Thyroid gland (tissue), 4 donors: ENCODE data around the gene AGPAT4. TPM values are rescaled to one million over a fixed set of nuclear protein-coding genes. Genes with fewer than 3 reads are reported as not detected.

ENCODE experiments used
- DNase-seq, 2 donors: peaks; one replicate each; pipeline ENCODE4 v3.0.0-alpha.2; 2019
- H3K27ac ChIP-seq, 3 donors: fragments of 200-600 bp; sonication (generic); 1 replicate in 2 of 3; 2 replicates in 1 of 3; pipeline ENCODE4 v1.5.1; 2016 to 2019; ENCODE audit warnings: mild to moderate bottlenecking in 1 of 3, moderate library complexity in 1 of 3
- H3K27me3 ChIP-seq: fragments of 200-600 bp; sonication (generic); one replicate; pipeline ENCODE4 v1.5.1; 2019
- H3K36me3 ChIP-seq, 2 donors: fragments of 200-600 bp; sonication (generic); one replicate each; pipeline ENCODE4 v1.5.1; 2016 to 2019
- H3K4me1 ChIP-seq, 2 donors: fragments of 200-600 bp; sonication (generic); one replicate each; pipeline ENCODE4 v1.5.1; 2017 to 2019
- H3K4me3 ChIP-seq, 3 donors: fragments of 200-600 bp; sonication (generic); replicated peaks in 1 of 3; 1 replicate in 2 of 3; 2 replicates in 1 of 3; pipeline ENCODE4 v1.5.1; 2016; ENCODE audit warnings: mild to moderate bottlenecking in 1 of 3
- H3K9me3 ChIP-seq: fragments of 200-600 bp; sonication (generic); one replicate; pipeline ENCODE4 v1.5.1; 2017
- CTCF ChIP-seq, 6 experiments: fragments of 200-600 bp in 3 of 6; fragments of 450-650 bp in 3 of 6; sonication (generic) in 3 of 6; IDR thresholded peaks; one replicate each; pipeline ENCODE4 v1.5.1; 2016 to 2019; ENCODE audit warnings: antibody characterized with exemption in 6 of 6, mild to moderate bottlenecking in 2 of 6, inconsistent platforms in 1 of 6, moderate library complexity in 1 of 6
- POLR2A ChIP-seq, 2 donors: fragments of 450-650 bp; IDR thresholded peaks; one replicate each; pipeline ENCODE4 v1.6.1; 2017; ENCODE audit warnings: antibody characterized with exemption in 2 of 2, mild to moderate bottlenecking in 2 of 2, moderate library complexity in 1 of 2
- WGBS, 2 donors: methylation state at CpG; one replicate each; pipeline ENCODE4 v1.1.5; 2017; 5-methylcytosine and 5-hydroxymethylcytosine counted together
- intact Hi-C: fragments of 100-400 bp; cut with DNase I; formaldehyde crosslinking; loops from one replicate; pipeline ENCODE4 v1.15.1; 2023
- total RNA-seq, 4 donors: library from RNA; depleted of rRNA; stranded (reverse); fragments of >200 nt; gene quantifications; one replicate each; pipeline ENCODE4 v1.2.3, GENCODE V29; 2016

AGPAT4 gene
- total RNA-seq, 4 donors from 2014 or later: 6.1 to 12.8 (median 6.9) TPM

DNA sequence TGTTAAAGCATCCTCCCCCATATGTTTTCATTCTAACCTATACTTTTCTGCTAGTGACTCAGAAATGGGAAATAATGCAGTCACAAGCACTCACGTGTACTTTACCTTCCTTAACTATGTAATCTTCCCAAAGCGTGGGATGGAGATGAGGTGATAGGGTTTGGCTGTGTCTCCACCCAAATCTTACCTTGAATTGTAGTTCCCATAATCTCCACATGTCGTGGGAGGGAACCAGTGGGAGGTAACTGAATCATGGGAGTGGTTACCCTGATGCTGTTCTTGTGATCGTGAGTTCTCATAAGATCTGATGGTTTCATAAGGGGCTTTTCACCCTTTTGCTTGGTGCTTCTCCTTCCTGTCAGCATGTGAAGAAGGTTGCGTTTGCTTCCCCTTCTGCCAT, 35.4 kb downstream of the AGPAT4 start:
- 90 to 93% methylated on average over 5 of the region's 5 CpGs for WGBS, 2 donors
- Histone ChIP-seq H3K4me1 (peaks cover 0 to 3% of the 10 kb centered on the region in 2 donors), H3K9me3 (no peaks in the 10 kb centered on the region), H3K36me3 (no peaks in the 10 kb centered on the region), H3K27ac (no peak overlapping the region), H3K4me3 (no peak overlapping the region), H3K27me3 (no peaks in the 10 kb centered on the region)
- intact Hi-C loops: no loop called here
- TF ChIP-seq CTCF (IDR thresholded peaks at IDR 0.05) (no peak), POLR2A (IDR thresholded peaks at IDR 0.05) (no peak)
- no peak for DNase-seq

DNA sequence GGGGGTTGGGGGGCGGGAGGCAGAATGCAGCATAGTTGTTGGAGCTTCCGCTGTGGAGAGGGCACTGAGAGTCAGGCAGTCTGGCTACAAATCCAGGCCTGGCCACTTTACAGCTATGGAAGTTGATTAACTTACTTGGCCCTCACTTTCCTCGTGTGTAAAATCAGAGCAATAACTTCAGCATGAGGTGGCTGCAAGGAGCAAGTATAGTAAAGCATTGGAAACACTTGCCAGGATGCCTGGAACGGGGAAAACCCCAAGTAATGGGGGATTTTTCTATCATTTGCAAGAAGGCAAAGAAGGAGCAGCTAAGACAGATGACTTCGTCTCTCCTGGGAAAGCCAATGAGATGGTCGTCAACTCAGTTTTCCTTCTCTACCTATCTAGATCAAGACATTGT, 35.8 kb downstream of the AGPAT4 start:
- no peak overlapping the region for H3K27ac ChIP-seq
- no peak overlapping the region for H3K4me3 ChIP-seq
- intact Hi-C loops: no loop called here
- WGBS, 2 donors: 79 to 88% methylated on average over 6 of the region's 6 CpGs
- H3K9me3 ChIP-seq: no peaks in the 10 kb centered on the region
- H3K4me1 ChIP-seq: no peaks in the 10 kb centered on the region
- H3K36me3 ChIP-seq: no peaks in the 10 kb centered on the region
- TF ChIP-seq CTCF (IDR thresholded peaks at IDR 0.05) (no peak), POLR2A (IDR thresholded peaks at IDR 0.05) (no peak)
- no peak for DNase-seq
- H3K27me3 ChIP-seq: no peaks in the 10 kb centered on the region

DNA sequence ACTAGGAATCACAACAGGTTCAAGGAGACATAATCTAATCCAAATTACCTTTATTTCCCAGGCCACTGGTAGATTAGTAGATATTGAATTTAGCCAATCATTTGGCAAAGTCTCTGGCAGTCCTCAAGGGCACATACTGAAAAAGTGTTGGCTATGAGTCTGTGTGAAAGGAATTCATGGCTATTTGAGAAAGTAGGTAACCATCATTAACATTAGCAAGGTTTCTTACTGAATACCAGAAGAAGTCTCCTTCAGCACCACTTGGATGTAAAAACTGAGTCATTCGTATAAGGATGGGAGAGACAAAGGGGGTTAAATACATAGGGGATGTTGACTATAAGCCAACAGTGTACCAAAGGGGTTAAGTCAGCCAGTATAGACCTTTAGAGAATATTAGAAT, 36.7 kb downstream of the AGPAT4 start:
- intact Hi-C loops: no loop called here
- no peaks in the 10 kb centered on the region for H3K4me1 ChIP-seq
- H3K27me3 ChIP-seq: no peaks in the 10 kb centered on the region
- no peak for TF ChIP-seq POLR2A (IDR thresholded peaks at IDR 0.05)
- no peak for TF ChIP-seq CTCF (IDR thresholded peaks at IDR 0.05)
- no peak for DNase-seq
- H3K4me3 ChIP-seq: no peak overlapping the region
- no peak overlapping the region for H3K27ac ChIP-seq
- no peaks in the 10 kb centered on the region for H3K9me3 ChIP-seq
- 95 to 100% methylated on average over 1 of the region's 1 CpG for WGBS, 2 donors
- H3K36me3 ChIP-seq: no peaks in the 10 kb centered on the region

GRCh38 chr6:161235776-161236633, 37.9 kb downstream of the AGPAT4 start:
- Histone ChIP-seq H3K4me1 (no peaks in the 10 kb centered on the region), H3K27me3 (no peaks in the 10 kb centered on the region), H3K4me3 (no peak overlapping the region), H3K27ac (no peak overlapping the region), H3K9me3 (no peaks in the 10 kb centered on the region), H3K36me3 (no peaks in the 10 kb centered on the region)
- TF ChIP-seq POLR2A (IDR thresholded peaks at IDR 0.05): no peak
- TF ChIP-seq CTCF (IDR thresholded peaks at IDR 0.05): no peak
- no peak for DNase-seq
- 84 to 88% methylated on average over 15 of the region's 15 CpGs for WGBS, 2 donors
- intact Hi-C loops: no loop called here

DNA sequence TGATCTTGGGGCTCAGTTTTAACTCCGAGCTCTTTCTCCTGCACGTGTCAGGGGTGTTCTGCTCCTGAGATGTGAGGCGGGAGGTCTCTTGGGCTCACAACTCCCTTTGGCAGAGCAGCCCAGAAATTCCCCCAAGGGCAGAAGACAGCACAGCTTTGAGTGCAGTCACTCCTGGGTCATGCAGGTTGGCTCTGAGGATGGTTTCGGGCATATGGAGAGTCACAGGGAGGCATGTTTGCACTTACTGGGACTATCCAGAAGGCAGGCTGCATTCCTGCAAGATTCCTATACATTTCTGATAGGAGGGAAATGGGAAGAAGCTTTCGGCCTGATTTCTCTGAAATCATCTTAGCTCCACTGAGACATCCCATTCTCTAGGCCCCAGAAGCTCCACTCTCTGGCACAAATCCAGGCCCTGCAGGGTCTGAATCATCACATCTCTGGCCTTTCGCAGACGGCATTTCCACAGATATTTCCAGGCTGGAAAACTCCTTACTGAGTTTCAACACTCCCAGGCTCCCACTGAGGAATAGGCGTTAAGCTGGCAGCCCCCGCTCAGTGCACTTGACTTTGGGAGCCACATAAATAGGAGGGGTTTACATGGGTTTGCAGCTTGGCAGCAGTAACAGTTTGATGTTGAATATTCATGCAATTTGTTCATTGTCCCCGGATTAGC, 39.7 kb downstream of the AGPAT4 start:
- H3K4me3 ChIP-seq: no peak overlapping the region
- WGBS, 2 donors: 86 to 89% methylated on average over 10 of the region's 10 CpGs
- TF ChIP-seq POLR2A (IDR thresholded peaks at IDR 0.05) (no peak), CTCF (IDR thresholded peaks at IDR 0.05) (no peak)
- no peak overlapping the region for H3K27ac ChIP-seq
- intact Hi-C loops: no loop called here
- H3K9me3 ChIP-seq: no peaks in the 10 kb centered on the region
- peaks cover 2 to 6% of the 10 kb centered on the region in 2 donors for H3K4me1 ChIP-seq
- no peaks in the 10 kb centered on the region for H3K36me3 ChIP-seq
- H3K27me3 ChIP-seq: no peaks in the 10 kb centered on the region
- peak in 1 of 2 donors; percentile 19 for DNase-seq
